CD4-positive, alpha-beta T cell treated with Interferon alpha-2 for 1 hour (primary cell): ENCODE results near the gene TSNAX.
"Not testable (repeated sequence)": the region's sequence is repeated elsewhere in the genome, so short reads cannot be mapped to it uniquely, and the experiment has no call there.

Source experiments
- DNase-seq, 2 donors: peaks; one replicate each; pipeline ENCODE4 v3.0.0-alpha.2; 2020 to 2022

Gene TSNAX

GRCh38 chr1:231564373-231564772, 35.9 kb downstream of the TSNAX start:
- DNase-seq = no peak

GRCh38 chr1:231566496-231566895, 38.0 kb downstream of the TSNAX start:
- DNase-seq = no peak

GRCh38 chr1:231570262-231570661, 41.8 kb downstream of the TSNAX start:
- DNase-seq = not testable (repeated sequence)

- no peak for DNase-seq
These were observed 43.4 kb downstream of the TSNAX start for GRCh38 chr1:231571904-231572303.

- no peak for DNase-seq
These were observed 47.0 kb downstream of the TSNAX start for GRCh38 chr1:231575472-231575871.

- no peak for DNase-seq
These were observed 48.6 kb downstream of the TSNAX start for GRCh38 chr1:231576804-231577718.

GRCh38 chr1:231580874-231581273, 52.4 kb downstream of the TSNAX start:
- no peak for DNase-seq

- no peak for DNase-seq
These were observed 53.4 kb downstream of the TSNAX start for GRCh38 chr1:231581859-231582258.

- DNase-seq = no peak
These were observed 54.9 kb downstream of the TSNAX start for GRCh38 chr1:231583376-231583775.

- peak in 1 of 2 donors; percentile 3 for DNase-seq
These were observed 55.6 kb downstream of the TSNAX start for GRCh38 chr1:231584117-231584516.

GRCh38 chr1:231584921-231585320, 56.5 kb downstream of the TSNAX start:
- DNase-seq = no peak

- peak; percentile 54 to 55 for DNase-seq
These were observed 62.2 kb downstream of the TSNAX start for GRCh38 chr1:231590453-231591198.

- DNase-seq = no peak
These were observed 63.0 kb downstream of the TSNAX start for GRCh38 chr1:231591466-231591865.

- DNase-seq = no peak
These were observed 64.3 kb downstream of the TSNAX start for GRCh38 chr1:231592809-231593208.

- not testable (repeated sequence) for DNase-seq
These were observed 64.8 kb downstream of the TSNAX start for GRCh38 chr1:231593264-231593663.

- DNase-seq = no peak
These were observed 65.7 kb downstream of the TSNAX start for GRCh38 chr1:231594123-231594522.

GRCh38 chr1:231594749-231595148, 66.3 kb downstream of the TSNAX start:
- DNase-seq = no peak

- no peak for DNase-seq
These were observed 67.9 kb downstream of the TSNAX start for GRCh38 chr1:231596337-231596791.

GRCh38 chr1:231597971-231598370, 69.5 kb downstream of the TSNAX start:
- no peak for DNase-seq

- DNase-seq = no peak
These were observed 72.0 kb downstream of the TSNAX start for GRCh38 chr1:231600458-231600976.

- DNase-seq = no peak
These were observed 73.6 kb downstream of the TSNAX start for GRCh38 chr1:231601824-231602672.

GRCh38 chr1:231602673-231602984, 74.2 kb downstream of the TSNAX start:
- DNase-seq = no peak
